TTC549 (cell line): ENCODE results near the gene SENP1.
"Not testable (repeated sequence)": the region's sequence is repeated elsewhere in the genome, so short reads cannot be mapped to it uniquely, and the experiment has no call there.

Experiments
- FAIRE-seq: peaks from 2 replicates; lab custom pipeline; 2012; peaks lifted over from hg19 to GRCh38; lab: Jason Lieb, UNC

SENP1 gene

GRCh38 chr12:48111312-48111693 lies 5.4 kb upstream of the SENP1 start:
- not testable (repeated sequence) for FAIRE-seq

DNA sequence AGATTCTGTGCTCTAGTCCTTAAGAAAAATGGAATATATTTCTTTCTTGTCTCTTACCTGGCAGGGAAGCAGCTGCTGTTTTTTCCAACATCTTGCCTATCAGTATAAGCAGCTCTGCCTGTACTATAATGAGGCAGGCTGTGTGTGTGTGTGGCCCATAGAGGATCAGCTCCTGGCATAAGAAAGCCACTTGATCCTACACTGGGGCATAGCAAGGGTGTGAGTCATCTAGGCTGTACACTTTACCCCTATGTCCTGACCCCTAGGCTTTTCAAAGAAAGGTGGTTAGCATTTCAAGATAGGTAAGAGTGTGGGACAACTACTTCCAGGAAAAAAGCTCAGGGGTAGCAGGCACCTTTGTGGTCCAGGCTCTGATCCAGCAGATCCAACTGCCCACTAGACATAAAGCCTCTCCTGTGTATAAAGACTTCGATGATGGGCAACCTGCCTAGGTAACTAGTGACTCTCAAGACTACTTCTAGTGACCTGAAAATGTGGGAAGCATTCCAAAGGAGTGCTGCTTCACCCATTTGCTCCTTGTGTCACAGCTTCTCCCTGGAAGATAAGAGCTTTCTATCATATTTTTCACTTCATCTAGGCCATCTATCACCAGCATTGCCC lies 4.9 kb upstream of the SENP1 start:
- no peak for FAIRE-seq

GRCh38 chr12:48109424-48109823 lies 3.5 kb upstream of the SENP1 start:
- no peak for FAIRE-seq

DNA sequence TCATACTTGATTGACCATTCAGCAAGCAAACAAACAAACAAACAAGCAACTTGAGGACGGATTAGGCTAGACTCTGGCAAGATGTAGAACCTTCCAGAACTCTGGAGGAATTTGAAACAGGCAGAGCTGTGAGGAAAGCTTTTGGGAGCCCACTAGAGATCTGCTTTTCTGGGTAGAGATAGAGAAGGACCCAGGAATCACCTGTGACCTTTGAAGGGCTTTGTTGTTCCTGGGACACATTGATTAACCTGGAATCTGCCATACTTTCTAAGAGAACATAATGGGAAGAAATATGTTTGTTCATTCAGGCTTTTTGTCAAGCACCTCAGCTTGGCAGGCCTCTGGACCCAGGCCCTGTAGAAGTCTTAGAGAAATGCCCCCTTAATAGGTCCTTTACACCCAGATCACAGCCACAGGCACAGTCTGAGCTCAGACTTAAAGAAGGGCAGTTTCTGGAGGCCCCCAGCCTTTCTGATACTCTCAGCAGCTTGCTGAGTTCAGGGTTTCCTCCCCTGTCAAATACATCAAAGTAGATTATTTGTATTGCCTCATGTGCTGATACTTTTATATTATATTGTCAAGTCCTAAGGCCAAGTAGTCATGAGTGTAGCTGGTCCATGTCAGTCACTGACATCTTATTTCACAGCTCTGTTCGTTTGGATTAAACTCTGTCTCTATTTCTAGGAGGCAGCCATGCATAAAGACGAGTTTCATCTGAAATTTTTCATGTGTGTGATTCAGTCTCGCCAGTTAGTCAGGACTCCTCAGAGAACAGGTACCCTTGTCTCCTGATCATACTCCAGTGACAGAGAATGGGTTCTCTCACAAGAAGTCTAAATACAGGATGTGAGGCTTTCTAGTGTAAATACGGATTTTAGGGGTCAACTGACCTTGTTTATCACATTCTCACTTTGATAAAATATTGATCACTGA lies 1.1 kb upstream of the SENP1 start:
- FAIRE-seq: no peak

DNA sequence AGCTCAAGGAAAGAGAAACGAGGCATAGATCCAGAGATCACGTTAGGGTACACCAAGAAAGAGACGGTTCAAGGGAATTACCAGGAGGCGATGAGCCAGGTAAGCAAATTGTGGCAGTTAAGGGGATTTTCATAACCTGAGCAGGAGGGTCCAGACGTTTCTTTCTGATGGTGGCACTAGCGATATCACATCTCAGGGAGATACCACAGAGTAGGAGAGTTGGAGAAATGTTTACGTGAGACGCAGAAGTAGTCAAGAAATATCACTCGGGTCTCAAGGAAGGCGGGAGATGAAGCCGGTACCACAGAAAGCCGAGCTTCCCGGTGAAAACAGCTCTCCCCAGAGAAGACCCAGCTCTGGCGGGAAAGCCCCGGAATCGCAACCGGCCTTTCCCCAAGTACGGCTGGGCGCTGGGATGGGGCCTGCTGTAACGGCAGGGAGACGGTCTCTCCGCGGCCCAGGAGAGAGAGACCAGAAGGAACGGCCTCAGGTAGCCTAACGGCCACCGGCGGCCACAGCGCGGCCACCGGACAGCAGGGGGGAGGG lies 485 bp downstream of the SENP1 start:
- no peak for FAIRE-seq

DNA sequence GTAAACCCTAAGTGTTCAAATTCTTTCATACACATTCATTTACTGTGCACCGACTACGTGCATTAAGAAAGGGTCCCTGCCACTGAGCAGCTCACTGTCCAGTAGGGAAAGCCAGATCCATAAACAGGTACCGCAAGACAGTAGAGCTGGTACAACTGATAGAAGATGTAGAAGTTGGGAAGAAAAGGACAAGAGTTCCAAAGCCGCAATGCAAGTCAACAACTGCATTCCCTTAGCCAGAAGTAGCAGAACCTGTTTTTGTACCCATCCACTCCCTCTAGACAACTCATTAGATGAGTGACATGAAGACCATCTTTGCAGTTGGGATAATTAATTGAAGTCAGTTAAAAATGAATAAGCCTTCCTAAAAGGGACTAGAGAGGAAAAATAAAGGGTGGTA lies 1.3 kb downstream of the SENP1 start:
- FAIRE-seq: no peak

DNA sequence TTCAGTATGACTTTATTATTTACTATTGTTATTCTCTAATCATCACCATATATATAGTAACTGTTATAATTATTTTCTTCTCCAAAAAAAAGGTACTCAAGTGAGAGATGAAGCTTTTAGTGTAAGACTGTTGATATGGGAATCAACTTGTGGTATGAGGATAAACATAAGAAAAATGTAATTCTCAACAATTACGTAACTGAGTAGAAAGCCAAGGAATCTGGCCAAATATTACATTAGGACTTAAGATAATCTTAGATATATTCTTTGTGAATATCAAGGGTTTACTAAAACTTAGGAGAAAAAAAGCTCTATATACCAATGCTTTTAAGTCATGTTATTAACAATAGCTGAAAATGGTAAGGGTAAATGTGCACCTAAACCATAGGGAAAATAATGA lies 13.3 kb downstream of the SENP1 start:
- no peak for FAIRE-seq

- FAIRE-seq: no peak
These were observed 19.6 kb downstream of the SENP1 start for GRCh38 chr12:48086327-48086726.

GRCh38 chr12:48084841-48085460 lies 20.9 kb downstream of the SENP1 start:
- FAIRE-seq: no peak

DNA sequence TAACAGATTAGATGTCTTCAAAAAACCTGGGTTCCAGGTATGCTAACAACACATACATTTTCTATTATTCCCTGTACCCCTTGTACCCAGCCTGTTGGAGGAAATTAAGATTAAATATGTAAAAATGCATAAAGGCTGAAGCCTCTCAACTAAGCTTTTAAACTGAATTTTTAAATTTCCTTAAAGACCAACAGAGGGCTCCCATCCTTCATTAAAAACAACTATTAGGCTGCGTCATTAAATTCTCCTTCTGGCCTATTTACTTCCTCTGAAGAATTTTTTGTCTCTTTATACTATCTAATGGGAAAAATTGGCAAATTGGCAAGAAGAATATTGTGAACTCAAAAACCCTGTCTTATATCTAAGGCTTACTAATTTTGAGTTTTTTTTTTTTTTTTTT lies 21.8 kb downstream of the SENP1 start:
- no peak for FAIRE-seq

DNA sequence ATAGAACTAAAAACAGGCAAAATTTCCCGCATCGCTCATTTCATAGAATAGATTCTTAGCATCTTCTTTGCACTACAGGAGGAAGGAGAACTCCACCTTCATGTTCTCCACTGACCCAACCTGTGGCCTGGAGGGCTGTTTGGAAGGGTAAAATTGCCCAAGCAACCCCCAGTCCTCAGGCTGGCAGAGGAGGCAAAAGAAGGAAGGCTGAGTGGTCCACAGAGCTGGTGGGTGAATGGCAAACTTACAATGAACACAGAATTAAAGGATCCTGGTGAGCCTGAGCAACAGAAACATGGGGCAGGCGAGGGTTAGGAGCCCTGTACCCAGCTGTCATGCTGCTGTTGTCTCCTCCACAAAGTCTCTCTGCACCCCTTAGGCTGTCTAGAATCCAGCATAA lies 25.1 kb downstream of the SENP1 start:
- no peak for FAIRE-seq

- no peak for FAIRE-seq
These were observed 25.6 kb downstream of the SENP1 start for GRCh38 chr12:48080285-48080684.

DNA sequence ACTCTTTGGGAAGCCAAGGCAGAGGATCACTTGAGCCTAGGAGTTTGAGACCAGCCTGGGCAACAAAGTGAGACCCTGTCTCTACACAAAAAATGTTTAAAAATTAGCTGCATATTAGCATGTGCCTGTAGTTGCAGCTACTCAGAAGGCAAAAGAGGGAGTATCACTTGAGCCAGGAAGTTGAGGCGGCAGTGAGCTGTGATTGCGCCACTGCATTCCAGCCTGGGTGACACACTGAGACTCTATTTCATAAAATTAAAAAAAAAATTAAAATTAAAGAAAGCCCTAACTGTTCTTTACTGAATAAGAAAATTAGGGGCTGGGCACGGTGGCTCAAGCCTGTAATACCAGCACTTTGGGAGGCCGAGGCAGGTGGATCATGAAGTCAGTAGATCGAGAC lies 27.0 kb downstream of the SENP1 start:
- no peak for FAIRE-seq

GRCh38 chr12:48077111-48077510 lies 28.8 kb downstream of the SENP1 start:
- FAIRE-seq: no peak

GRCh38 chr12:48075832-48076231 lies 30.0 kb downstream of the SENP1 start:
- no peak for FAIRE-seq

GRCh38 chr12:48074266-48074665 lies 31.6 kb downstream of the SENP1 start:
- FAIRE-seq: no peak

DNA sequence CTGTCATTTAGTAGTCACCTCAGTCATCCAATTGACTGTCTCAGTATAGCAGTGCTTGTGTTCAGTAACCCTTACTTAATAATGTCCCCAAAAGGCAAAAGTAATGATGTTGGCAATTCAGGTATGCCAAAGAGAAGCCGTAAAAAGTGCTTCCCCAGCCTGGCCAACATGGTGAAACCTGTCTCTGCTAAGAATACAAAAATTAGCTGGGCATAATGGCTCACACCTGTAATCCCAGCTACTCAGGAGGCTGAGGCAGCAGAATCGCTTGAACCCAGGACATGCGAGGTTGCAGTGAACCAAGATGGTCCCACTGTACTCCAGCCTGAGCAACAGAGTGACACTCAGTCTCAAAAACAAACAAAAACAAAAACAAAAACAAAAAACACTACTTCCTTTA lies 33.6 kb downstream of the SENP1 start:
- FAIRE-seq: no peak

DNA sequence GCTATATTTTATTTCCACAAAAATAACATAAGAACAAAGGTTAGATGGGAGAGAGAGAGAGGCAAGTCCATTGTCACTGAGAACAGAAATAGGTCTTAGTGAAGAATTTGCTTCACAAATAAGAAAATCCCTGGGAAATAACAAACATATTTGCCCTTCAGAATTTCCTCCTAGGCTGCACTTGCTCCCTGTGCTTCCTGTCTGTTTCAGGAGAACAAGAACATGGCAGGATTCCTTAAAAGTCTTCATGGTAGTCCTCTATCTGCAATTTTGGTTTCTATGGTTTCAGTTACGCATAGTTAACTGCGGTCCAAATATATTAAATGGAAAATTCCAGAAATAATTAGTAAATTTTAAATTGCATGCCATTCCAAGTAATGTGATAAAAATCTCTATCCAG lies 34.1 kb downstream of the SENP1 start:
- FAIRE-seq: no peak

DNA sequence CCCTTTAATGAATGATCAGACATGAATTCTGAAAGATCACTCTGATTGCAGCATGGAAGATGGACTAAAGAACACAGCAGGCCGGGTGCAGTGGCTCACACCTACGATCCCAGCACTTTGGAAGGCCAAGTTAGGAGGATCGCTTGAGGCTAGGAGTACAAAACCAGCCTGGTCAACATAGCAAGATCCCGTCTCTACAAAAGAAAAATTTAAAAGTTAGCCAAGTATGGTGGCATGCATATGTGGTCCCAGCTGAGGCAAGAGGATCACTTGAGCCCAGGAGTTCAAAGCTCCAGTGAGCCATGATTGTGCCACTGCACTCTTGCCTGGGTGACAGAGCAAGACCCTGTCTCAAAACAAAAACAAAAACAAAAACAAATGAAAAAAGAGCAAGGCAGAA lies 35.1 kb downstream of the SENP1 start:
- no peak for FAIRE-seq

- no peak for FAIRE-seq
These were observed 35.8 kb downstream of the SENP1 start for GRCh38 chr12:48070033-48070432.

GRCh38 chr12:48069241-48069640 lies 36.6 kb downstream of the SENP1 start:
- no peak for FAIRE-seq

GRCh38 chr12:48068457-48068856 lies 37.4 kb downstream of the SENP1 start:
- no peak for FAIRE-seq

DNA sequence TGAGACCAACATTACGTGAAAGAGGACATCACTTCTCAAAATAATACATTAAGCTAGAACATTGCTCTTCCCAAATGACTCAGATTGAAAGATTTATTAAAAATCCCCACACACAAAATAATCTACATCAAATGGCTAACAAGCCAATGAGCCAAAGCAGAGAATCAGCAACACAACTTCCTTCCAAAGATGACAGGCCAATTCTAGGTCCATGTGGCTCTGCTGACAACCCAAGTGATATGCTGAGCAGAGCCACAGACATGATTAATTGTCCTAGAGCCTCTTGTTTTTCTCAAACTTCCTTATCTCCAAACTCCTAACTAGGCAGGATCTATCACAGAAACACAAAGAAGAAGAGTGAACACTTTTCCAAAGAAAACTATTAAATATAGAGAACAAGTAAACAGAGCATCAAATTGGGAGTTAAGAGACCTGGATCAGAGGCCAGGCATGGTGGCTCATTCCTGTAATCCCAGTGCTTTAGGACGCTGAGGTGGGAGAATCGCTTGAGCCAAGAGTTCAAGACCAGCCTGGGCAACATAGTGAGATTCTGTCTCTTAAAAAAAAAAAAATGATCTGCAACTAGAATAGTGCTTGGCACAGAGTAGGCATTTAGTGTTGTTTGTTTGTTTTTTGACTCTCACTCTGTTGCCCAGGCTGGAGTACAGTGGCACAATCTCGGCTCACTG lies 38.5 kb downstream of the SENP1 start:
- no peak for FAIRE-seq
